Midbrain (tissue), 1 donor: ENCODE results near the gene TTC17.
"Not testable (repeated sequence)": the region's sequence is repeated elsewhere in the genome, so short reads cannot be mapped to it uniquely, and the experiment has no call there.

Source experiments
- DNase-seq: peaks from one replicate; lab custom pipeline; 2025; lab: John Stamatoyannopoulos, UW

TTC17 gene

DNA sequence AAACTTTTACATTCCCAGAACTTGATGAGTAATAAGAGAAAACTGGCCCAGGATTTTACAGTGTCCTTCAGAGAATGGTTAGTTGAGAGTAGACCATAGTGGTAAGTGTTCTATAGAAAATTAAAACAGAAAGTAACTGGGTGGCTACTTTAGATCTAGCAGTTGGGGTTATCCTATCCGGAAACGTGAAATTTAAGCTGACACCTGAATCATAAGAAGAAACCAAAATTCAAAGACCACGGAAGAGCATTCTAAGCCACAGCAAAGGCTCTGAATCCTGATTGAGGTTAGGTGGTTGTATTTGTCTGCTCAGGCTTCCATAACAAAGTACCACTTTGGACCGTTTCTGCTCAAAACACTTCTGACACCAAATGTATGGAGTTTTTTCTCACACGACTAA is 34.0 kb downstream of the TTC17 start:
- DNase-seq, result no peak

DNA sequence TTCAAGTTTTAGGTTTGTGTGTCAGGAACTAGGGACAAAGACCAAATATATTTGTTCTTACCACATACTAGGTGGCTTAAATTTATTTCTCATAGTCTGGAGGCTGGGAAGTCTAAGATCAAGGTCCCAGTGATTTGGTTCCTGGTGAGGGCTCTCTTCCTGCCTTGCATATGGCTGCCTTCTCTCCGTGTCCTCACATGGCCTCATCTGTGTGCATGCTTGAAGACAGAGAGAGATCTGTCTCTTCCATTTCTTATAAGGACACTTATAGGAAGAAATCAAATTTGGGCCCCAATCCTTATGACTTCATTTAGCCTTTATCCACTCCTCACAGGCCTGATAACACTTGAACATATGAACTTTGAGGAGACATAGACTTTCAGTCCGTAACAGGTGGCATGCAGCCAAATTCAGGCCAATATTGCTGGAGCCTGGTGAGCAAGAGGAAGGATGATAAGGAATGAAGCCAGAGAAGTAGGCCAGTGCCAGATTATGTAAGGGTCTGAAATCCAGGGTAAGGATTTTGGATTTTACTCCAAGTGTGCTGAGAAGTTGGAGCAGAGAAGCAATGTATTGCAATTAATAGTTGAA is 35.1 kb downstream of the TTC17 start:
- no peak for DNase-seq

DNA sequence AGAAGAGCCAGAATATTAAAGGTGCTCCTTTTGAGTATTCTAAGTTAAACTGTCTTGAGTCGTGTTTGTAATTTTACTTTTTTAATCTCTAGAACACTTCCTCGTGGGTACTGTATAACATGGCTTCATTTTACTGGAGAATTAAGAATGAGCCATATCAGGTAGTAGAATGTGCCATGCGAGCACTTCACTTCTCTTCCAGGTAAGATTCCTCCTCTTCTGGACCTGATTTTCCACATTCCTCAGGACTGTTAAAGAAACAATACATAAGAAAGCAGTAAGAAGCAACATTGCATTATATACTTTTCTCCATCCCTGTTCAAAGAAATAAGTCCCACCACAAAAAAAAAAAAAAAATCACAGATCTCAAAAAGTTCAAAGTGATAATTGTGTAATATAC is 37.9 kb downstream of the TTC17 start:
- no peak for DNase-seq

DNA sequence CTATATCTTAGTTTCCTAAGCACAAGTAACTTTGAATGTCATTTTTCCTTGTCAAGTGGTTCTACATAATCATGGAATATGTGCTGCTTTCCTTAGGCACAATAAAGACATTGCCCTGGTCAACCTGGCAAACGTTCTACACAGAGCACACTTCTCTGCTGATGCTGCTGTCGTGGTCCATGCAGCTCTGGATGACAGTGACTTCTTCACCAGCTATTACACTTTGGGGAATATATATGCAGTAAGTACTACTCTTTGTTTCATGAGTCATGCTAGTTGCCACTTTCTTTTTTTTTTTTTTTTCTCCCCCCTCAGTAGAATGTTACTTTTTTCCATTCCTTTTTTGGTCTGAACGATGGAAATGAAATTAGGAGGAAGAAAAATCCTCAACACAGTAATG is 38.5 kb downstream of the TTC17 start:
- DNase-seq, result no peak

DNA sequence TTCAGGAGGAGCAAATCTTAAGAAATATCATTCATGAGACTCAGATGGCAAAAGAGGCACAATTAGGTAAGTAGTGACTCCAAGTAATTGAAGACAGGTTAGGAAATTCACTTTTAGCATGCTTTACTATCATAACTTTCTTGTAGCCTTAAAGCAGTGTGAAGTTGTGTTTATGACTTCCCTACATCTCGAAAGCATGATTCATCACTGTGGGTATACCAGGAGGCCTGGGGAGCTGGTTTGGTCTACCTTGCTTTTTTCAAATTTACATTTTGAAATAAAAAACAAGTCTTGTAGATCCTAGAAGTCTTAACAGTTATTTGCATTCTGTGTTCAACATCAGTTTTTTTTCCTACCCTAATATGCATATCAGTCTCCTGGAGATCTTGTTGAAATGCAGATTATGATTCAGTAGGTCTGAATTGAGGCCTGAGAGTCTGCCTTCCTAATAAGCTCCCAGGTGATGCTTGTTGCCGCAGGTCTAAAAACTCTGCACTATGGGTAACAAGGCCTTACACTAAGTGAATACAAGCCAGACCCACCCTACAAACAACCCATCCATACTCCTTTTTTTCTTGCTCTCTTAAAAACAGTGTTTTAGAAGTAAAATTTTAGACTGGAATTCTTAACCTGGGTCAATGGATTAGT is 41.4 kb downstream of the TTC17 start:
- no peak for DNase-seq

DNA sequence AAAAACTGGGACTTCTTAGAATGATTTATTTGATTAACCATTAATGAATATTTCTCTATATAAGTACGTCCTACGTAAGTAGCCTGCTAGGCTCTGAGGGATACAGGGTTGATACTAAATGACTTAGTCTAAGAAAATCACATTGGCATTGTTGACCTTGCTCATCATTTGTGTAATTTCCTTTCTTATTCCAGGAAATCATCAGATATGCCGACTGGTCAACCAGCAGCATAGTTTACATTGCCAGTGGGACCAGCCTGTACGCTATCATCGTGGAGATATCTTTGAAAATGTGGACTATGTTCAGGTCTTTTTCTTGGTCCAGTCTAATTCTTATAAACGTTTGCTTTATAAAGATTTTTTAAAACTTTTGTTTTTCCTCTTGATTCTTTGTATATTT is 42.5 kb downstream of the TTC17 start:
- no peak for DNase-seq

DNA sequence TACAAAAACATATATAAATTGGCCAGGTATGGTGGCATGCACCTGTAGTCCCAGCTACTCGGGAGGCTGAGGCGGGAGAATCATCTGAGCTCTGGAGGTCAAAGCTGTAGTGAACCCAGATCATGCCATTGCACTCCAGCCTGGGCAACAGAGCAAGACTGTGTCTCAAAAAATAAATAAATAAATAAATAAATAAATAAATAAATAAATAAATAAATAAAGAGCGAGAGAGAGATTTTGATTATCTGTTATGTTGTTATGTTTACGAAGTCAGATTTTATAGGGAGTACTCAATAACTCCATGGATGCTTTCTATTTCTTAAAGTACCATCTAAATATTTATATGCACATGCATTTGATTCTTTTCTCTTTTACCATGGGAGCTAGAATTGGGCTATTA is 43.1 kb downstream of the TTC17 start:
- not testable (repeated sequence) for DNase-seq

DNA sequence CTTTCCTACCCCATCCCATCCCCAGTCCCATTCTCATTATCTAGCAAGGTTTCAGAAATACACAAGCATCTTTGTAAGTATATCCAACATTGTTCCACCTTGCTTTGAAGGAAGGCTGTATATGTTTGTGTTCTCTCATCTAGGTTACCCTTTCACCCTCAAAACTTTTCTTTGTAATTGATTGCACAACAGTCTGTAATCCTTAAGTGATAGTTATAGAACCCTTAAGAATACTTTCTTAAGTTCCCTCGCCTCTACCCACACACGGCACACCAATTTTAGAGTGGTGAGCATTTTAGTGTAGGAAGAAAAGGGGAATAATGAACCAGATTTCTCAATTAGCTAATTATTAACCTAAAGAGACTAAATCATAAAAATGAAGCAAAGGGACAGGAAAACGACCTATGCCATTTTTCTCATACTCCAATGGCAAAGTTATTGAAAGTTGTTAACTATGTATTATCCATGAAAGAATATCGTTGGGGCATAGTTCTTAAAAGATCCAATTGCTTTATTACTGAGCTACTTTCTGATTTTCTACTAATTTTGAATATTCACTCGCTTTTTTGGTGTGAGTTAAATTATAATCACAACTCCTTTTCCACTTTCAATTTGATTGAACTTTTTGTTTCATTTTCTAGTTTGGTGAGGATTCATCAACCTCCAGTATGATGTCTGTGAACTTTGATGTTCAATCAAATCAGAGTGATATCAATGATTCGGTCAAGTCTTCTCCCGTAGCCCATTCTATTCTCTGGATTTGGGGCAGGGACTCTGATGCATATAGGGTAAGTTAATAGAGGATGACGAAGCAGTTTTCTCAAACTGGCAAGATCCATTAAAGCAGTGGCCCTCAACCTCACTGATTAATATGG is 44.9 kb downstream of the TTC17 start:
- no peak for DNase-seq

DNA sequence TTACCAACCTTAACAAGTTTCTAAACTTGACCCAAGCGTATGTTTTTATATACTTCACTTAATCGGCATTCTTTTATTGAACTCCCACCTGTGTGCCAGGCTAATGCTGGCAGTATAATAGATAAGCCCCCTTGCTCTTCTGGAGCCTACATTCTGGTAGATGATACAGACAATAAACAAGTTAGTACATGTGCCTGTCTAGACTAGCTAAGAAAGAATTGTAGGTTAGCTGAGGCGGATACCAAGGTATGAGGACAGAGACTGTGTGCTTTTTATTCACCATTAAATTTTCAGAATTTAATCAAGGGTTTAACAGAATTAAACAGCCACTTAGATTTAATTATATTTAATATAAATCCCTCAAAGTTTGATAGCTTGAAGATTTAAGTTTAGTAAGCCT is 45.7 kb downstream of the TTC17 start:
- DNase-seq, result no peak

DNA sequence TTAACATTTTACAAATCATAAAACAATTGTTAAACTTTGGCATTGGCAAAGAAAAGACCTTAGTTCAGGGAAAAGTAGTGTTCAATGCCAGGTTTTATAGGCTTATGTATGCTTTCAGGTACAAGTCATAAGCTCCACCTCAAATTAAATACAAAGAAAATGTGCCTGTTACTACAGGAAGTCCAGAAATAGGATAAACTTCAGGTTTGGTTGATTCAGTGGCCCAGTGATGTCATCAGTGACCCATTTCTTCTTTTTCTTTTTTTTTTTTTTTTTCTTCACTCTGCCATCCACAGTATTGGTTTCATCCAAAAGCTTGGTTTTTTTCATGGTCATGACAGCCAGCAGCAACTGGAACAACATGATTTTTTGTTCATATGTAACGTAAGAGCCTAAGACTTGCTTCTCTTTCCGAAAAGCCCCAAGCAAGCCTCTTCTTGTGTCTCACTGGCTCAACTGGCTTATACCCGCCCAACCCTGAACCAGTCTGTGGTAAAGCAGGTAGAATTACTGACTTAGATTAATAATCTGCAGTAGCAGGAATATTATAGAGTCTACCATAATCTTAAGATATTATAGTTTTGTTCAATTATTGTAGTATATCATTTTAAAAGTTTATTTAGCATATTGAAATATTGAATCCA is 46.2 kb downstream of the TTC17 start:
- no peak for DNase-seq

DNA sequence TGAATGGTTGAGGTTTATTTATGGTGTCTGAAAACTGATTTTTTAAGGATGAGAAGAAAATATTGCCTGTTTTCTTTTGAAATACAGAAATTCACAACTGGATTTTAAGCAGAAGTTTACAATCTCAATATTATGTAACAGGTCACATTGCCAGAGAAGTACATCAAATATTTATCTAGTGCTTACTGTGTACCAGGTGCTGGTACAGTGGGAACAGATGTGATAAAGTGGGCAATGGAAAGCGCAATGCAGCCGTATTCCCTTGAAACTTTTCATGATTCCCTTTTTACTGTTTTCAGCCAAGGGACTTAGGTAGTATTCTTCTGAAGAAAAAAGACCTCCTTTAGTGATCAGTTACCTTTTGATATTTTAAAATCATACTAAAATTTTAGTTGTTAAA is 49.6 kb downstream of the TTC17 start:
- no peak for DNase-seq

DNA sequence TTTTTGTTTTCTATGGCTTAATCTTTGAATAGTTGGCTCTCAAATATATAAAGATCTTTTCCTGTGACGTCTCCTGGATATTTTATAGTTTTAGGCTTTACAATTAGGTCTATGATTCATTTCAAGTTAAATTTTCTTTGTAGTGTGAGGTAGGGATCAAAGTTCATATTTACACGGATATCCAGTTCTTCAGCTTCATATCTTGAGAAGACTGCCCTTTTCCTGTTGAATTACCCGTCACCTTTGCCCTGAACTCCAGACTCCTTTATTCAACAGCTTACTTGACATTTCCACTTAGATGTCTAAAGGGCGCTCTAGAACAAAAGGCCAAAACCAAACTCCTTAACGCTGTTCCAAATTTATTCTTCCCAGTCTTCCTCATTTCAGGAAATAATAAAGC is 51.7 kb downstream of the TTC17 start:
- no peak for DNase-seq

DNA sequence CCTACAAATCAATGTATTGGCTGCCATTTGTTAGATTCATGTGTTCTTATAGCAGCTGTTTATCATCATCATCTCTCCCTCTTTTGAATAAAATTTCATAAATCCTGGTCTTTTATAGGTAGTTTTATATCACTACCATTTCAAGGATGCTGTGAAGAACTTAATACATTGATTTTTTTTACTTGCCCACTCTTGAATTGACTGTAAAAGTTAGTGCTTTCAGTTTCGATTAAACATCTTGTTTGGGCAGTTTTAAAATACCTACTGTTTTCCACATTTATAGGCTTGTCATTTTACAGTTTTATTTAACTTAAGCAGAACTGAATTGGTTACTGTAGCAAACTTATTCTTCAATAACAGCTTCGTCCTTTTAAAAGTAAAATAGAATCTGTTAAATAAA is 59.5 kb downstream of the TTC17 start:
- DNase-seq, result no peak

DNA sequence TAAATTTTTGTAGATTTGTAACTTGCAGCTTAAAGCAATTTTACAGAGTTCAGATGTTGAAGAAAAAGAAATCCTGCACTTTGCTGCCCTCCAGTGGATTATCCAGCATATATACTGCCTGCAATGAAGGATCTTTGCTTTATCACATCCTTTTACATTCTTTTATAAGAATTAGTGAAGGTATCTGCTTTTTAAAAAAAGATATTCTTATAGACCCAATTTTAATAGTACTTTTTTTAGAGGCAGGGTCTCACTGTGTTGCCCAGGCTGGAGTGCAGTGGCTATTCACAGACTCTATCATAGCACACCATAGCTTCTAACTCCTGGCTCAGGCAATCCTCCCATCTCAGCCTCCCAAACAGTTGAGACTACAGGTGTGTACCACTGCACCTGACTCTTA is 60.7 kb downstream of the TTC17 start:
- peak; percentile 46 for DNase-seq

DNA sequence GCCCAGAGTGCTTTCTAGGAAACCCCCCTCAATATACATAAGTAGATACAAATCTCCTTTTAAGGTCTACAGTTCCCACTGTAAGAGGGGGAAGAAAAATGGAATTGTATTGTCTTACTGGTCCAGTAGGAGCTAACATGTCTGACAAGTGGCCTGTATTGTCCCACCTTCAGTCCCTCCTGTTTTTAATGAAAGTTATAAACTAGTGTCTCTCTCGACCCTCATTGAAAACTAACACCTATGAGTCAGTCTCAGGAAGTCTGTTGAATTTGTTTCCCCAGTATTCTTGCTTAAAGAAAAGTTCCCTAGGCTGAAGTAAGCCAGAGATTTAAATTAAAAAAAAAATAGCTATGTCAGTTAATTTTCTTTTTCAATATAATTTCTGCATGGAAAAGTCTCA is 69.3 kb downstream of the TTC17 start:
- DNase-seq, result no peak

DNA sequence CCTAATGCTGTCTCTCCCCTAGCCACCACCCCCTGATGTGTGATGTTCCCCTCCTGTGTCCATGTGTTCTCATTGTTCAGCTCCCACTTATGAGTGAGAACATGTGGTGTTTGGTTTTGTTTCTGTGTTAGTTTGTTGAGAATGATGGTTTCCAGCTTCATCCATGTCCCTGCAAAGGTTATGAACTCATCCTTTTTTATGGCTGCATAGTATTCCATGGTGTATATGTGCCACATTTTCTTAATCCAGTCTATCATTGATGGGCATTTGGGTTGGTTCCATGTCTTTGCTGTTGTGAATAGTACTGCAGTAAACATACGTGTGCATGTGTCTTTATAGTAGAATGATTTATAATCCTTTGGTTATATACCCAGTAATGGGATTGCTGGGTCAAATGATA is 72.2 kb downstream of the TTC17 start:
- DNase-seq, result not testable (repeated sequence)

DNA sequence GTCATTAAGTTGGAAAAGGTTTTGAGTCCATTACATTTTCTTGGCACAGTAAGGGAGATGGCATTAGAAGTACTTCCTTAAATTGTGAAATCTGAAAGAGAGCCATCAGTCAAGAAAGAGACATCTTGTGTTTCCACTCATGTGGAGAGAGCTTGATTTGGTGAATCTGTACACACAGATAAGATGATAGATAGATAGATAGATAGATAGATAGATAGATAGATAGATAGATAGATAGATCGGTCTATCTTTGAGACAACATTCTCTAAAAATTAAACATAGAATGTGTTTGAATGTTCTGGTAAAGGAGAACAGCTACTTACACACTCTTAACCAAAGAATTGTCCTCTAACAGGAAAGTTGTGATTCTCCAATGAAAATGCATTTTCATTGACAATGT is 76.2 kb downstream of the TTC17 start:
- DNase-seq, result no peak

DNA sequence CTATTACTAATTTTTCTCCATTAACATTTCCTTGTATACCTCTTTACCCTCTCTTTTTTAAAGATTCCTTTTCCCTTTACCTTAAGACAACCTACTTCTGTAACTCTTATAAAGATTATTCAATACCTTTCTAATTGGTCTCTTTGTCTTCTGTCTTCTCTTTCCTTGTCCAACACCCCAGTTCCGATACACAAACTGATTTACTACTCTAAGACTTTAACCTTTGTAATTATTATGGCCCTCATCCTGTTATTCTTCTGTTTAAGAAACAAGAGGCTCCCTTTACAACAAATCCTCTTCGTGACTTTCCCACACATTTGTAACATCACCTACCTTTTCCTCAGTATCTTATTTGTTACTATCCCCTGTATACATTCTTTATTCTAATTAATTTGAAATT is 81.8 kb downstream of the TTC17 start:
- DNase-seq, result no peak

DNA sequence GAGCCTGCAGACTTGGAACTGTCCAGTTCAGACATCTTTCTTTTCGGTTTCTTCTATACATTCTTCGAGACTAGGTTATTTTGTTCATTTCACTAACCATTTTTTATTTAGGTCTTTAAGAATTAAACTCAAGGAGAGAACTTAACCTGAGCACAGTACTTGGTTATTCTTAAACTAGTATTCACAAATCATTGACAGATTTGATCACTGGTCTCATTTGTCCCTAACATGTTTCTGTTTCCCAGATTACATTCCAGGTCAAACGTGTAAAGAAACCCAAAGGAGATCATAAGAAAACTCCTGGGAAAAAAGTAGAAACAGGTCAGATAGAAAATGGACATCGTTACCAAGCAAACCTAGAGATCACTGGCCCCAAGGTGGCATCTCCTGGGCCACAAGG is 85.1 kb downstream of the TTC17 start:
- no peak for DNase-seq

DNA sequence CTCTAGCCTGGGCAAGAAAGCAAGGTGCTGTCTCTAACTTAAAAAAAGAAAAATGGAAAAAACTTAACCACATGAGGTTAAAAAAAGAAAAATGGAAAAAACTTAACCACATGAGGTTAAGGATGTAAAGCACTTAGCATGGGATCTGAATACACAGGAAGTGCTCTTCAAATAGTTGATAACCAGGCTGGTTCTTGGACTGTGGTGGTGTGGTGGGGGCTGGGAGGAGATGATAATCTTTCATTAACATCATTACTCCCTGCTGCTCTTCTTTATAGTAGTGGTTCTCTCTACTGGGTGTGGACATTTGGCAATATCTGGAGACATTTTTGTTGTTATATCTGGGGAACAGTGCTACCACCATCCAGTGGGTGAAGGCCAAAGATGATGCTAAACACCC is 88.4 kb downstream of the TTC17 start:
- DNase-seq, result no peak

DNA sequence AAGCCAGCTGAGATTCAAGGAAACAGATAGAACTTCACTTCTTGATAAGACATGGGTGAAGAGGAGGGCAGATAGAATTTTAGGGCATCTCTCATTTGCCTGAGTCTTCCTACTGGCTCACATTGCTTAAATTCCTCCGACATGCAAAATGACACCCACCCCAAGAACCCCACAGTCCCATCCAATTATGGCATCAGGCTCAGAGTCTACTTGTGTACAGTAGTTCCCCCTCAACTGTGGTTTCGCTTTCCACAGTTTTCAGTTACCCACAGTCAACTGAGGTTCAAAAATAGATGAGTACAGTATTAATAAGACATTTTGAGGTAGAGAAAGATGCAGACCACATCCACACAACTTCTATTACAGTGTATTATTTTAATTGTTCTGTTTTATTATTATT is 99.8 kb downstream of the TTC17 start:
- no peak for DNase-seq

DNA sequence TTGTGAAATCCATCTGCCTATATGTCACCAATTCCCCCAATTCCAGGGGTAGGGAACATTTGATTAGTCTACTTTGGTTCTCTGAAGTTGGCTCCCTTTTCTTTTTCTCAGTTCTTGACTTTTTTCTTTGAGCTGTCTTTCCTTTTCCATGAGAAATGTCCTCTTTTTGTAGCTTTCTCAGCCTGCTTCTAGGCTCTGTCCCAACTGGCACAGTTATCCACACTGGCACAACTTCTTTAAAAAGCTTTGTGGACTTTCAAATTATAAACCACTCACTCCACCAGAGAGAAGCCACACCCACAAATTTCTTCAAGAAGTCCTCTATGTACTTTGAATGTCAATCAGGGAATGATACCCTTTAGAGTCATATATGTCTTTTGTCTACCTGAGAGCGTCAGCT is 100.5 kb downstream of the TTC17 start:
- peak; percentile 49 for DNase-seq

DNA sequence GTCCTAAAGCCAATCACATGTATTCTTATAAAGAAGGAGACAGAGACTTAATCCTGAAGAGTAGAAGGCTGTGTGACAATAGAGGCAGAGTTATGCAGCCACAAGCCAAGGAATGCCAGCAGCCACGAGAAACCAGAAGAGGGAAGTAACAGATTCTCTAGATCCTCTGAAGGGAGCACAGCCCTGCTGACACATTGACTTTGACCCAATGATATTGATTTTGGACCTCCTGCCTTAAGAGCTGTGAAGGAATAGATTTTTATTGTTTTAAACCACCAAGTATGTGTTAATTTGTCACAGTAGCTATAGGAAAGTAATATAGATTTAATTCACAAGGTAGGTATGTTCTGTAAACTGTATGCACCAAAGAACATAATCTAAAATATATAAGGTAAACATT is 103.6 kb downstream of the TTC17 start:
- DNase-seq, result no peak
